HT1080 (cell line): ENCODE data around the gene ADIG. TPM values are rescaled to one million over a fixed set of nuclear protein-coding genes. Genes with fewer than 3 reads are reported as not detected.

Experiments
- DNase-seq: peaks from one replicate; pipeline ENCODE4 v3.0.0-alpha.2; 2015; ENCODE audit warnings: low read depth
- polyA plus RNA-seq, 2 experiments: library from polyadenylated mRNA; depleted of rRNA; stranded (reverse); fragments of >200 nt; gene quantifications; 2 replicates each; pipeline ENCODE4 v1.2.3, GENCODE V29; 2015
- total RNA-seq: library from RNA; depleted of rRNA; stranded (reverse); fragments of >200 nt; shearing (Covaris generic); gene quantifications from 2 replicates; pipeline ENCODE4 v1.2.3, GENCODE V29; 2014; rRNA removed

The ADIG gene
- not detected in 2 replicates for total RNA-seq
- not detected in 2 replicates for polyA plus RNA-seq (2015; cell fraction: cytosol; rRNA removed)
- not detected in 2 replicates for polyA plus RNA-seq (2015; cell fraction: nucleus; rRNA removed)

DNA sequence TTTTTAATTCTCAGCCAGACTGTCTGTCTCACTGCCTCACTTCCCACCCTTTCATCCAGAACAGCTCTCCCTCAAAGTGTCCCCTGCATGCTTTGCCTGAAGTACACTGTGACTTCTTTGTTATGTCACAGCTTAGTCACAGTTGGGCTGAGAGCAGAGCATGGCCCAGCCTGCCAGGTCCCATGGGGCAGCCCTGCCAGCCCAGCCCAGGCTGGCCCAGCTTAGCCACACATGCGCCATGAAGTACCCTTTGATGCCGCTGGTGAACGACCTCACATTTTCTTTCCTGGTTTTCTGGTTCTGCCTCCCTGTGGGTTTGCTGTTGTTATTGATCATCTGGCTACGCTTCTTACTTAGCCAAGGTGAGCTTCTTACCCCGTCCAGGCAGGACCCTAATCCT is at the start of gene ADIG:
ADIG (plus strand) TSS at position 185 of the 400 bp plus-strand sequence; CDS start at position 239, 54 bp downstream.
- no peak for DNase-seq

DNA sequence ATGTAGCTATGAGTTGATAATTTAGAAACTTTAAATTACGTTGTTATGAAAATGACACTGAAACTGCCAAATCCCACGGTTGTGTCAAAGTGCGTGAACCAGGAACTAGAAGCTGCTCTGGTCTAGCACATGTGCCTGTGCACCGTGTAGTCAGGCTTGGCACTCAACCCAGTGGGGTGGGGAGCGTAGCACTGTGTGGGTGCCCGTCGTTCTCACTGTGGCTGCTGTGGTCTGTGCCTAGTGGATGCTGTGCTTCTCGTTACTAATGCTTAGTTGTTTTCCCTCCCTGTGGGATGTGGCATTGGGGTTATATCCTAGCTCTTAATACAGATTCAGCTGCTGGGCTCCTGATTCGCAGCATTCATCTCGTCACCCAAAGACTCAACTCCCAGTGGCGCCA is 46.2 kb upstream of the ADIG start:
- no peak for DNase-seq

DNA sequence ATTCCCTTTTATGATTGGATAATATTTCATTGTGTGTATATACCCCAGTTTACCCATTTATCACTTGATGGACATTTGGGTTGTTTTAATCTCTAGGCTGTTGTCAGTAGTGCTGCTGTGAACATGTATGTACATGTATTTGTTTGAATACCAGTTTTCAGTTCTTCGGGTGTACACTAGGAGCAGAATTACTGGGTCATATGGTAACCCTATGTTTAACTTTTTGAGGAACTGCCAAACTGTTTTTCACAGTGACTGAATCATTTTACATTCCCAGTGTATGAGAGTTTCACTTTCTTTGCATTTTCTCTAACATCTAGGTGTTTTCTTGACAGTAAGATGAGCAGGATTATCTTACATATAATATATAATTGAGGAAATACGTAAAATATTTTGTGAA is 44.7 kb upstream of the ADIG start:
- DNase-seq = peak; percentile 2

DNA sequence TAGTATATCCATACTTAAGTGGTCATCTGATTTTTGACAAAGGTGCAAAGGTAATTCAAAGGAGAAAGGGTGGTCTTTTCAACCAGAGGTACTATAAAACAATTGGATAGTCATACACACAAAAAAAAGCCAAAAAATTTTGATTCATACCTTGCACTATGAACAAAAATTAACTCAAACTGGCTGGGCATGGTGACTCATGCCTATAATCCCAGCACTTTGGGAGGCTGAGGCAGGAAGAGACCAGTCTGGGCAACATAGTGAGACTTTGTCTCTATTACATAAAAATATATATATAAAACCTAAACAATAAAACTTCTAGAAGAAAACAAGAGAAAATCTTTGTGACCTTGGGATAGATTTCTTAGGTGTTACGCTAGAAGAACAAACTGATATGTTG is 43.8 kb upstream of the ADIG start:
- no peak for DNase-seq

DNA sequence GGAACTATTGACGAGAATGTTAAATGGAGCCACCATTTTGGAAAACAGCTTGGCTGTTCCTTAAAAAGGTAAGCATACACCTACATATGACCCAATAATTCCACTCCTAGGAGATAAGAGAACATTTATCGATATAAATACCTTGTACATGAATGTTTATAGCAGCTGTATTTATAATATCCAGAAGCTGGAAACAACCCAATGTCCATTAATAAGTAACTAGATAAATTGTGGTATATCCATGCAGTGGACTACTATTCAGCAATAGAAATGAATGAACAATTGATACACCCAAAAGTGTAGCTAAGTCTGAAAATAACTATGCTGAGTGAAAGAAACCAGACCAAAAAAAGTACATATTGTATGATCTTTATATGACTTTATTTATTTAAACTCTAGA is 42.2 kb upstream of the ADIG start:
- no peak for DNase-seq

DNA sequence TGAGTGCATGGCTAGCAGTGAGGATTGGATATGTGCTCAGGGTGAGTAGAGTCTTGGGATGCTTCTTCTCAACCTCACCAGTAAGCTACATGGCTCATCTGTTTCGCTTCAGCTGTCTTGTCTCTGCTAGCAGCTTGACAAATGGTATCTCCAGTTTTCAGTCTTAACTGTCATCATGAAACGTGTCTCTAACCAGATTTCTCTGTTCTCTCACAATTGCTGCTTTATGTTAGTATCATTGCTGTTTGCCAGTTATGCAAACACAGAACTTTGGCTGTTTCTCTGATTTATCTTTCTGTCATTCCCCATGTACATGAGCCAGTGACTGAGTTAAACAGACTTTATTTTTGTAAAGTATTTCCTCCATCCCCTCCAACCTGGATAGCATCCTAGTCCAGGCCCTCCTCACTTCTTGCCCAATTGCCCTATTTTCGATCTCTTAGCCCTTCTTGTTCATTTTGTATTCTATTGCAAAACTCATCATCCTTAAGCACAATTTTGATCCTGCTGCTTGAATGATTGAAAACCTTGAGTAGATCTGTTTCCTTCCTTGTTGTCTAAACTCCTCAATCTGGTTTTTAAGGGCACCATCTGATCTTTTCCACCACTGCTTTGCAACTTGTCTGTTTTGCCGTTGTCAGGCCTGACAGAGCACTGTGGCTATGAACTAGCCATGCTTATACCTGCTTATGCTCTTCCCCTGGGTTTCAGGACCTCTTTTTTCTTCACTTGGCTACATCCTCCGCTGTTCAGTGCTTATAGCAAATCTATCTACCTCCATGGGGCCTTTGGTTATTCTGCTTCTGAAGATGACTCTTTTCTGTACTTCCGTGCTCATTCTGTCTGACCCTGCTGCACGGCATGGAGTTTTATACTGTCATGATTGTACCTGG is 37.7 kb upstream of the ADIG start:
- no peak for DNase-seq

DNA sequence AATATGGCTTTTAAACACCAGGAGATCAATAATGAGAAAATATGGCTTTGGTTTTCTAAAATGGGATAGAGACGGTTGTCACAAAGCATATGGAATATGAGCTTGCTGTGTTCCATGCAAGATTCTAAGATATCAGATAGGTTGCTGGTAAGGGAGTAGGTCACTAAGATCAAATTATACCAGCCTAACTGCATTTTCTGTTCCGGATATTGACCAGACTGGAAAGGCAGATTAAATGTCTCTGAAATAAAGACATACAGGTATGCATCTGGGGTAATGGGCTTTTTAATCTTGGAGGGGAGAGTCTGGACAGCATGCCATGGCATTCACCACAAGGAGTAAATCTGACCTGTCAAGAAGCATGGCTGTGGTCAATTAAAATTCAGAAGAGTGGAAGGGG is 35.2 kb upstream of the ADIG start:
- no peak for DNase-seq

DNA sequence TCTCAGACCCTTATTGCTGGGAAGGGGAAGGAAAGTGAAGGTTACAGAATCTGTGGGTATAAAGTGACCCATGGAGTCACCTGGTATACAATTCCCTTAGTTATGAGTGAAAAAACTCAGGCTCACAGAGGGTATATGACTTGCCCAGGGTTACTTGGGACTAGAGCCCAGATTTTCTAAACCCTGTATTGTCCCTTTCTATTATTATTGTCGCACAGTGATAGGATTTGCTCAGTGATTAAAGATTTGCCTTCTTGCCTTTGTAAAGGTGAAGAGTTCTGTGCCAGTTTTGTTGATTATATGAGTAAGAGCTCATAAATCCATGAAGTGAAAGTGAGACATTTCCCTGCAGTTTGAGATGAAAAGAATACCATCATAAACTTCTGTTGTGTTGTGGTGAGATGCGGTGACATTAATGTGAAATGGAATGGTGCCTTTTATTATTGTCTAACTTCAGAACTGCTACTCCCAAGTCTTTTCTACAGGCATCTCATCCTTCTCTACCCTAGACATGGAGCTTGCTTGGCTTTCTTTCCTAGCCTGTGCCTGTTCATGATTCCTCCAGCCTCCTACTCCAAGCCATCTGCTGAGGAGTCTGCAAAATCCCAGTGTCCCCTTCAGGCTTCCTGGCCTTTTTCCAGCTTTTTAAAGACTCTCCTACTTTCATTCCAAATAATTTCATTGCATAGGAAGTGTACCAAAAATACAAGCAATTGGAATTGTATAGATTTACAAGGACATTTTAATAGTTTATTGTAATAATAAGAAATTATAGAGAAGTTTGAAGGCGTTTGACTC is 33.5 kb upstream of the ADIG start:
- no peak for DNase-seq

DNA sequence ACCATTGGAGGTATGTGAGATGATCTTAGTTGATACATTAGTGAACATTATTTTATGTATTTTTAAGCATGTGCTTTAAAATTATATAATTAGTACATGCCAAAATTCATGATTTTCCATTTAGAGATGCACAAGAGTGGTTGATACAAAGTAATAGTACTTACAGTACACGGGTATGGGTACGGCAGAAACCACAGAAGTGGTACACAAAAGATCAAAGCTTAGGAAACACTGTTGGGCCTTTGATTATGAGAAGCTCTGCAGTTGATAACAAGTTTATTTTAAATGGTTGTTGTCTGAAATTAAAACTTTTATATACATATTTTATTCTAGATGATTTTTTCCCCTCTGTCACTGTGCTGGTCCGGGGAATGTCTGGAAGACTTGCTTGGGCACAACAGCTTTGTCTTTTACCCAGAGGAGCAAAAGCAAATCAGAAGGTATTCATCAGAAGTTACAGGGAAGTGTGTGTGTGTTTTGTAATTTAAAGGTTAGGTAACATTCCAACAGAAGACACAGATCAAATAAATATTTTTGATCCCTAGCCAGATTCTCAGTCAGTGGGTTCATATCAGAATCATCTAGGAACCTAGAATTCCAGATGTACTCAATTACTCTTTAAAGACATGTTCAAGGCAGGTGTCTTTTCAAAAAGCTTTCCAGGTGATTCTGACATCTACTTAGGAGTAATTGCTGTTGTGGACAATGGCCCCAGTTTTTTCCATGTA is 32.5 kb upstream of the ADIG start:
- no peak for DNase-seq

DNA sequence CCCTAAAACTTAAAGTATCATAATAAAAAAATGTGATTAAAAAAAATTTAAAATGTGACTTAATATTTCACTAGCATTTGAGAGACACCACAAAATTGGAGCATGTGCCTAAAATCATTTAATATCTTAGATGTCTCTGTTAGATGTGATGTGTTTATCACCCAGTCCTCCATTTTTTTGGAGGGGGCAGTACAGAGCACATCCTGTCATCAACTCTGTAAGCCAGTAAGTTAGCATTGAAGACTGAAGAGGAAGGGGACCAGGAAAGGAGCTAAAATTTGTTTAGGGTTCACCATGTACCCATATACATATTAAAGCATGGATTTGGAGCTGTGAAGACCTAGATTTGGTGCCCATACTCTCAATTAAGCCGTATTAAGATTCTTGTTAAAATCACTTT is 30.7 kb upstream of the ADIG start:
- peak; percentile 4 for DNase-seq

DNA sequence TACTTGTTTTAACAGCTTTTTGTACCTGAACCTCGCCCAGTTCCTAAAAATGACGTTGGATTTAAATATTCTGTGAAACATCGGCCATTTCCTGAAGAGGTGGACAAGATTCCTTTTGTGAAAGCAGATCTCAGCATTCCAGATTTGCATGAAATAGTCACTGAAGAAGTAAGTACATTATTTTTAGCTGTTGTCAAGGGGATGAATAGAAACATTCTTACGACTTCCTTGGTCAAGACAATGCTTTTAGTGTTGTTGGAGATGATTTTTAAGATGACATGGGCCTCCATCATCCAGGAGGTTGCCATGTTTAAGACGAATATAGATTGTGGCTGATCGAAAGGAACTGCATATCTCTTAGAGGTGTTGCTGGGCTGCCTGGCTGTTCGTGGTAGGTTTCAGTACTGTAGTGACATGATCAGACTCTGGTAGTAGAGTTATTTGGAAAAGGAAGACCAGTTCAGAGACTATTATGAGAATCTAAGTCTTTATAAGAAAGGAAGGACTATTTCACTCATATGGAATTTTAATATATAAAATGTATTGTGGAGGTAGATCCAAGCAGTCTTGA is 29.9 kb upstream of the ADIG start:
- peak; percentile 16 for DNase-seq

DNA sequence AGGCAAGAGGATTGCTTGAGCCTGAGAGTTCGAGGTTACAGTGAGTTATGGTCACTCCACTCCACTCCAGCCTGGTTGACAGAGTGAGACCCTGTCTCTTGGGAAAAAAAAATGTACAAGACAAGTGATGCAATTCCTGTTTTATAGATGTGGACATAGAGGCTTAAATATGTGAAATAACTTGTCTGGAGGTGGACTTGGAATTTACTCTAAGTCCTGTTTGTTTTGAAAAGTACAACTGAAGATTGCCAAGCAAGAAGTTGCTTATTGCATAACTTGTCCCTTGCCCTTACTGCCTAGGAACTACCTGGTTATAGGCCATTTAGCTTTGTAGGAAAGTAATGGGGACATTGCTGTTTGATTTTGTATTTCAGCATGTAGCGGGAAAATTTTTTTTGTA is 26.0 kb upstream of the ADIG start:
- no peak for DNase-seq

DNA sequence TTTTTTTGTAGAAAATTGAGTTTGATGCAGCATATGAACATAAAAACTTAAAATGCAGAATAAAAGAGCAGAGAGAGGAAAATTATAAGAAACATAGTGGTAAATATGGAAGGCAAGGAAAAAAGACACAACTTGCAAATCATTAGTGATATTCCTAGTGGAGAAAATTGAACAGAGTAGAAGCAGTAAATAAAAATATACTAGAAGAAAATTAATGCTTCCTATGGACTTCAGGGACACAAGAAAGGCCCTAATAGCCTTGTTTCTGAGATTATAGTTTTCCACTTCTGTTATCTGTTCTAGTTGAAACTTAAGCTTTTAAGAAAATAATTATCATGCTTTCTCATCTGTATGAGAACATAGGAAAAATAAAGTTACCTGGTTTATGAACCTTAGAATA is 25.6 kb upstream of the ADIG start:
- DNase-seq = no peak

DNA sequence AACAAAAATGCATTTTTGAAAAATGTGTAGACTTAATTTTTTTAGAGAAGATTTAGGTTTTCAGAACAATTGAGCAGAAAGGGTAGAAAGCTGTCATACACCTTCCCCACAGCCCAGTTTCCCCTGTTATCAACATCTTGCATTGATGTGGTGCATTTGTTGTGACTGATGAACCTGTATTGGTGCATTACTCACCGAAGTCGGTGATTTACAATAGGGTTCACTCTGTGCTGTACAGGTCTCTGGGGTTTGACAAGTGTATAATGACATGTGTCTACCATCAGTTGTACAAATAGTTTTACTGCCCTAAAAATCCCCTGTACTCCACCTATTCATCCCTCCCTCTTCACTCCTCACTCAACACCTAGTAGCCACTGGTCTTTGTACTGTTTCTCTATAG is 23.8 kb upstream of the ADIG start:
- no peak for DNase-seq

DNA sequence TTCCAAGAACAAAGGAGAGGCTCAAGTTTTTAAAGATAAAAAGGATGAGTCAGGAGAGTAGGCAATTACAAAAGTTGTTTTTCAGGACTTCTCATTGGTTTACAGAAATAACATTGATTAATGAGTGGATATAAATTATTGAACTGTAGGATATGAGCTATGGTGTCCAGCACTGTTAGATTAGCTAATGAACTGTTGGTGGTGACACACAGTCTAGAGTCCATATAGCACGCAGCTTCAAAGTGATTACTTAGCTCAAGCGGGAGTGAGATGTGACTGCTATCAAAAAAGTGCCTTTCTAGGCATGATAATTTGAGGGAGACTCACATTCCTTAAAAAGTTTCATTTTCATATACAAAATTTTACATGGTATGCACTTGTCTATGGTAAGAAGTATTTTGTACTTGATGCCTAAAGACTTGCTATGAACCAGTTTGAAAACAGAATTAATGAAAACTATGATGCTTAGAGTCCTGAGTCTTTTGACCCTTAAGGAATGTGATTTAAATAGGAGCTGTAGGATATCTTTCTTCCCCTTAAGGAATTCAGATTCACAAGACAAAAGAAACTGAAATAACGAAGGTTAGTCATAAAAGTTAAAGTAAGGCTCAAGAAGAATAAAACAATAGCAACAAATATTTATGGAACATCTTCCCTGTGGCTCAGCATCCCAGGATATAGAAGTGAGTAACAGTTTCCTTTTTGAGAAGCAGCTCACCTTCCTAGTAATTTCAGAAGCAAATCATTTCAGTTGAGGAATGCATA is 22.2 kb upstream of the ADIG start:
- DNase-seq = no peak

DNA sequence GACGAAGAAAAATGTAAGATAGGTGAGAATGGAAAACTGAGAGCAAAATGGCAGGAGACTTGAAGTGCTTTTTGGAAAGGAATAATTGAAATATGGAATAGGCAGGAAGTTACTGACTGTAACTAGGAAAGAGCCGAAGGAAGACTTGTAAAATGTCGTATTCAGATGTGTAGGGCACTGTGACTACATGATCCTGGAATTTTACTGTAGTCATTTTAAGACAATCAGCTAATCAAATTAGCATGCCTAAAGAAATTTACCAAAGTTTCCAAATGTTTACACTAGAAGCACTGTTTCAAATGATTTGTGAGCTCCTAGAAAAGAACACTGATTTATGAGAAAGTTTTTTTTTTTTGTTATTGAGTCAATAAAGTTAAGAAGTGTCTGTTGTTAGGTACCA is 21.2 kb upstream of the ADIG start:
- DNase-seq = no peak

DNA sequence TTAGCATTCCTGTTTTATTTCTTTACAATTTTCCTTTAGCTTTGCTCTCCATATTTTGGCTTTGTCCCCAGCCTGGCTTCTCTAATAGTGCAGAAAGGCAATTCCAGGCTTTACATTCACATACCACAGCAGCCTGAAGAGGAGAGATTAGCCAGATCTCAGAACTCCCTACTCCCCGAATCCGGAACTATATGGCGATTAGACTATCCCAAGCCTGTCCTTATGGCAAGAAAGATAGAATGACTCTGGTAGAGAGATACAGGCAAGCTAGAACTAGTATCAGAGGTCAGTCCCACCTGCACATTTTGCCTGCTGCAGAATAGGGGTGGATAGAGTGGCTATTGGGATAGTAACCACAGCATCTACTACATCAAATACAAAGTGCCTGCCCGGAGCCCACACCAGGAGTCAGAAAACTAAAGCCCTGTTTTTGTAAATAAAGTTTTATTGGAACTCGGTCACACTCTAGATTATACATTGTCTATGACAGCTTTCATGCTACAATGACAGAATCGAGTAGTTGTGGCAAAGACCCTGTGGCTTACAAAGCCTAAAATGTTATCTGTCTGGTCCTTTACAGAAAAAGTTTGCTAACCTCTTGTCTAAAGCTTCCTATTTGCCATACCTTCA is 17.1 kb upstream of the ADIG start:
- no peak for DNase-seq

DNA sequence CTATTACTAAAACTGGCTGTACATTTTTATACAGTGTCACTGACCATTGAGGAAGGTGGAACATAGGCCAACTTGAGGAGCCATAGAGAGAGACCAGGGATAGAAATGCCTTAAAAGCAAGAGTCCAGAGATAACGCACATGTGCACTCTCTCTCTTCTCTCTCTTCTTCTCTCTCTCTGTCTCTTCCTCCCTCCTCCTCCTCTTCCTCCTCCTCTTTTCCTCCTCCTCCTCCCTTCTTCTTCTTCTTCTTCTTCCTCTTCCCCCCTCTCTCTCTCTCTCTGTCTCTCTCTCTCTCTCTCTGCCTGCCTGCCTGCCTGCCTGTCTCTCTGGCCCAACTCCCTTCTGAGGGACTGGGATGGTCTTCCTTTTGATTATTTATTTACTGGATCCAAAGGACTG is 16.3 kb upstream of the ADIG start:
- no peak for DNase-seq

DNA sequence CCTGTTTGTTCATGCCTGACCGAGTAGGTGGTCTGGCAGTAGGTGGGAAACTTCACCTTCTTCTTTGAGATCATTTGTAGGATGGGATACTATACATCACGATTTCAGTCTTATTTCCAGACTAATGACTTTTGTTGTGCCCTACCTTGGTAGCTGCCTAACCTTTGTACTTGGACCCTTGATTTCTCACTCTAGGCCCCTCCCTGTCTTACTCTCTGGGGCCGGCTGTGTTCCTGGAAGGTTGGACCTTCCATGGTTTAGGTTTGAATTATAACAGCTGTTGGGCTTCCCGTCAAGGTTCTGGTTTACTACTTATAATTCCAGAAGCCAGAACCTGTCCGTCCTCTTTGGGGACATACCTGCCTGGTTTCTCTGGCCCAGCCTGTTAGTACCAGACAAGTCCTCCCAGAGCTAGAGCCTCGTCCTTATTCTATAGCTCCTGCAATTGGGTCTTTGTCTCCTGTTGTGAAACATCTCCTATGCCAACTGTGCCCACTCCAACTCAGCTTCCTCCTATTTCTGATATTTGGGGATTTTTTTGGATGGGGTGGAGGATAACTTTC is 14.9 kb upstream of the ADIG start:
- no peak for DNase-seq
